ENCODE measurements around the gene PCDH8.

PCDH8 gene

DNA sequence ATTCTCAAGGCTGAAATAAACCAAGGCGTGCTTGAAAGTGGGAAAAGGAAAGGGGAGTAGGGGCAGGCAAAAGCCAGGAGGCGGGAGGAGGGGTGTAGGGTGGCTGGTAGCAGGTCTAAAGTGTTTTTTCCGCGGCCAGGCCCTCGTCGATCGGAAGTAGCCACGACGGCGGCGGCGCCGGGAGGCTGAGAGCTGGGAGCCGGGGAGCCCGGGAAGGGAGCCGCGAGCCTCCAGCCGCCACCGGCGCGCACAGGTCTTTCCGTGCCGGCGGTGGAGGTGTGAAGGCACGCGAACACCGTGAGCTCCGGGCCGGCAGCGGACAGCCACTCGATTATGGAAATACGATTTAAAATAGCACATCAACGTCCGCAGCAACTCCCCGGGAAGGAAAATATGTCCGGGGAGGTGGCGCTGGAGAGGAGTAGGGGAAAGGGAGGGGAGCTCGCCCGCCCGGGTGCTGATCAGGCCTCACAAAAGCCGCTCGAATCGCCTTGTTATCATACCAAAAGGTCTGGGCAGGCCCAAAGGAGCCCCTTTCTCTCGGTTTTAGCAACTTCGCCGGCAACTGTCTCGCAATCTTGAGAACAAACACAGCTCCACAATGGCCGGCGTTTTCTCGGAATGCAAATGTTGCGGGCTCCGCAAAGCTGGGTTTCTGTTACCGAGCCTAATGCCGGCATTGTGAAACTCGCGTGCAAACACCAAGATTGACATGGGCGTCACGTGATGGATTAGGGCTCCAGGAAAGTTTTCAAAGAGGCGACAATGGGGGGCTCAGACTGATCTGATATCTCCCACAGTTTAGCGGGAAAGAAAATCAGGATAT, 2.9 kb upstream of the PCDH8 start:
- Histone ChIP-seq H3K4me1 (ENCODE audit: control insufficient read depth, insufficient read depth, low read length) (peaks cover 40% of the 10 kb centered on the region), H3K9me3 (ENCODE audit: control insufficient read depth, low read length) (no peaks in the 10 kb centered on the region), H3K27ac (ENCODE audit: insufficient read depth, low read depth, low read length, poor library complexity, severe bottlenecking) (peak overlapping the region; percentile 85), H3K27me3 (ENCODE audit: control insufficient read depth, insufficient read depth, low read length, poor library complexity, severe bottlenecking) (peaks cover 59% of the 10 kb centered on the region), H3K36me3 (ENCODE audit: control insufficient read depth, insufficient read depth, low read length) (no peaks in the 10 kb centered on the region), H3K4me3 (ENCODE audit: insufficient read depth, low read depth, low read length) (peak overlapping the region; percentile 53)
- WGBS, 2 experiments: 0% methylated on average over 59 of the region's 60 CpGs

DNA sequence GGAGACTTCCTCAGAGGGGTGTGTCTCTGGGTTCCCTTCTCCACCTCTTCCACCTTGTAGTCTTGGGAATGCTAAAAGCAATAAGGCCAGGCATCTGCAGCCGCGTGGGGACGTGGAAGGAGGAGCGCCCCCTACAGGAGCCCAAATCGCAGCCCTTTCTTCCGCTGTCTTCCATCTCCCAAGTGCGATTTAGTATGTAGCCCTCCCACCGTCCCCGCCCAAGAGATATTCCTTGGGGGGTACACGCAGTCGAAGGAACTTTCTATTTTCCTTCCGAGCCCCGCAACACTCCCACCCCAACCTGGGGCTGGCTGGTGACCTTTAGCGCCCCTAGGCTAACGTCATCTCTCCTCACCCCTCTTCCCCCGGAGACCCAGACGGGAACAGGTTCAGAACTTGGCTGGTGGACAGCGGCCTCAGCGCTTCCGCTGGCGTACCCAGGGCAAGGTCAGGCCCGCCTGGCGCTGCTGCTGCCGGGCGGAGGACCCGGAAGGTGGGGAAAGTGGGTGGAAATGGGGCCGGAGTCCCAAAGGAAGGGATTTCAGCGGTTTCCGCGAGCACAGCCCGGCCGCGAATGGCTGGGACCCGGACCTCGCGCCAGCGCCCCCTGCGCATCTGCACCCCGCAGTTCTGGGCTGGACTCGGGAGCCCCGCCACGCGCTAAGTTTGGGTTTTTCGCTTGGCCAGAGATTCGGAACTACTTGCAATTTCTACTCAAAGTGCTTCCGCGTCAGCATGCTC, 2.1 kb upstream of the PCDH8 start:
- Histone ChIP-seq H3K27ac (ENCODE audit: insufficient read depth, low read depth, low read length, poor library complexity, severe bottlenecking) (peak overlapping the region; percentile 85), H3K9me3 (ENCODE audit: control insufficient read depth, low read length) (no peaks in the 10 kb centered on the region), H3K4me1 (ENCODE audit: control insufficient read depth, insufficient read depth, low read length) (peaks cover 34% of the 10 kb centered on the region), H3K4me3 (ENCODE audit: insufficient read depth, low read depth, low read length) (peak overlapping the region; percentile 53), H3K36me3 (ENCODE audit: control insufficient read depth, insufficient read depth, low read length) (peaks cover 6% of the 10 kb centered on the region), H3K27me3 (ENCODE audit: control insufficient read depth, insufficient read depth, low read length, poor library complexity, severe bottlenecking) (peaks cover 63% of the 10 kb centered on the region)
- WGBS, 2 experiments: 0% methylated on average over 47 of the region's 47 CpGs

DNA sequence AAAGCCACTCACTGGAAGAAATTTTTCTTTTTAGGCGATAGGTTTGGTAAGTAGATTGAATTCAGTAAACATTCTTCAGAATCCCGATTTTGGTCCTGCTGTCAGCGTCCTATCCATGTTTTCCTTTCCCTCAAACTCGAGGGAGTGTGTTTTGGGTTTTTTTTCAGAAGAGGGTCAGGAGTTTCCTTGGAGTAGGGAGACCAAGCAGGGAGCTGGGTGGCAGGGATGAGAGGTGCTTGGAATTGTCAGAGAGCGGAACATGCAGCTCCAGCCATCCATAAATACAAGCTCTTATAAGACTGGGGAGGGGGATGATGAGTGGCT, 1.6 kb upstream of the PCDH8 start:
- H3K27me3 ChIP-seq (ENCODE audit: control insufficient read depth, insufficient read depth, low read length, poor library complexity, severe bottlenecking): peaks cover 65% of the 10 kb centered on the region
- peaks cover 34% of the 10 kb centered on the region for H3K4me1 ChIP-seq (ENCODE audit: control insufficient read depth, insufficient read depth, low read length)
- H3K36me3 ChIP-seq (ENCODE audit: control insufficient read depth, insufficient read depth, low read length): peaks cover 11% of the 10 kb centered on the region
- WGBS, 2 experiments: 0 to 2% methylated on average over 4 to 5 of the region's 5 CpGs
- no peak overlapping the region for H3K27ac ChIP-seq (ENCODE audit: insufficient read depth, low read depth, low read length, poor library complexity, severe bottlenecking)
- peak overlapping the region; percentile 53 for H3K4me3 ChIP-seq (ENCODE audit: insufficient read depth, low read depth, low read length)
- no peaks in the 10 kb centered on the region for H3K9me3 ChIP-seq (ENCODE audit: control insufficient read depth, low read length)

DNA sequence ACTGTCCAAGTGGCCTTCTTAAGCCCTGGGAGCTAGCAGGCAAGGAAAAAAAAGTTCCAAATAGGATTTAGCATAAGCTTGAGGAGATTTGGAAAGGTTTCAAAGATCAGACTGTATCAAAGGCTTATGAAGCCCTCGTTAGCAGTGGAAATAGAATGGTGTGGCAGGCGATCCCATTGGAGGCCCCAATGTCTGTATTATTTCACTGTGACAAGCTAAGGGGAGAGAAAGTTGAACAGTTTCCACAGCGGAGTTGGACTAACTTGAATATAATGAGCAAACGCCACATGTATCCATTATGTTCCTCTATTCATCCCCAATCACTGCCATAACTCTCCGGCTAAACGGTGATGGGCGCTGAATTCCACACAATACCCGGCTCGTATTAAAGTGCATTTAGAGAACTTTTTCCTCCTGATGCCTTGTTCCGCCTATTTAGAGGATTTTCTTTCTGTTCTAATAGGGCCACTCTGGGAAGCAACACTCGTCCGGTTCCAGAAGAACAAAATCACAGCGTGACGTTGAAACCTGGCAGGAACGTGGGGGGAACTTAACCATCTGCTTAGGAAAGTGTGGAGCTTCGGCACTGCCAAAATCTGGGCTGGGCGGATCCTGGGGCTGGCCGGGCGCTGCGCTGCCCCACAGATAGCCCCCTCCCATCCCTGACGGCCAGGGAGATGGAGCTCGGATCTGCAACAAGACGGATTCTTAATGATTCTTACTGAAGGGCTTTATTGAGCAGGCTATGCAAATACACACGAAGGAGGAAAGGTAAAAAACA, 1.0 kb upstream of the PCDH8 start:
- Histone ChIP-seq H3K27ac (ENCODE audit: insufficient read depth, low read depth, low read length, poor library complexity, severe bottlenecking) (peak overlapping the region; percentile 80), H3K4me3 (ENCODE audit: insufficient read depth, low read depth, low read length) (peak overlapping the region; percentile 53), H3K27me3 (ENCODE audit: control insufficient read depth, insufficient read depth, low read length, poor library complexity, severe bottlenecking) (peaks cover 66% of the 10 kb centered on the region)

DNA sequence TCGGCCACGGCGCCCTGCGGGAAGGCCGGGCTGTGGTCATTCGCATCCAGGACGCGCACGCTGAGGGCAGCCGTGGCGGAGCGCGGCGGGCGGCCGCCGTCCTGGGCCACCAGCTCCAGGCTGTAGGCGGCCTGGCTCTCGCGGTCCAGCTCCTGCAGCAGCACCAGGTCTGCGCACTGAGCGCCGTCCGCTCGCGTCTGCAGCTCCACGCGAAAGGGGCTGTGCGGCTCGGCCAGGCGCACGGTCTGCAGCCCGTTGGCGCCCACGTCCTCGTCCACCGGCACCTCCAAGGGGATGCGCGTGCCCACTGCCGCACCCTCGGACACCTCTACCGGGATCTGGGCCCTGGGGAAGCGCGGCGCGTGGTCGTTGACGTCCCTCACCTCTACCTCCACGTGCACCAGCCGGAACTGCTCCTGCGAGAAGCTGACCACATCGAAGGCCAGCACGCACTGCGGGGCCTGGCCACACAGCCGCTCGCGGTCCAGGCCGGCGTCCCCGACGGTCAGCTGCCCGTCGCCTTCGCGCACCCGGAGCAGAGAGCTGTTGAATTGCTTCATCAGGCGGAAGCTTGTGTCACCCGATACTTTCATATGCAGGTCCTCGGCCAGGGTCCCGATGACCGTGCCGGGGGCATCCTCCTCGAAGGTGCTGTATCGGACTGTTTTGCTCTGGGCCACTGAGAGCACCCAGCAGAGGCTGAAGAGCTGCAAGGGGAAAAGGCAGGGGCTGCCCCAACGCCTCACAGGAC, 583 bp downstream of the PCDH8 start:
- Histone ChIP-seq H3K9me3 (ENCODE audit: control insufficient read depth, low read length) (no peaks in the 10 kb centered on the region), H3K4me1 (ENCODE audit: control insufficient read depth, insufficient read depth, low read length) (peaks cover 25% of the 10 kb centered on the region), H3K27ac (ENCODE audit: insufficient read depth, low read depth, low read length, poor library complexity, severe bottlenecking) (no peak overlapping the region), H3K27me3 (ENCODE audit: control insufficient read depth, insufficient read depth, low read length, poor library complexity, severe bottlenecking) (peaks cover 57% of the 10 kb centered on the region), H3K4me3 (ENCODE audit: insufficient read depth, low read depth, low read length) (peak overlapping the region; percentile 36), H3K36me3 (ENCODE audit: control insufficient read depth, insufficient read depth, low read length) (peaks cover 12% of the 10 kb centered on the region)
- WGBS, 2 experiments: 7 to 8% methylated on average over 75 of the region's 75 CpGs

More for the DNA sequence above, 1.0 kb upstream of the PCDH8 start:
- H3K4me1 ChIP-seq (ENCODE audit: control insufficient read depth, insufficient read depth, low read length): peaks cover 34% of the 10 kb centered on the region
- H3K36me3 ChIP-seq (ENCODE audit: control insufficient read depth, insufficient read depth, low read length): peaks cover 12% of the 10 kb centered on the region
- 1 to 2% methylated on average over 24 of the region's 24 CpGs for WGBS, 2 experiments
- no peaks in the 10 kb centered on the region for H3K9me3 ChIP-seq (ENCODE audit: control insufficient read depth, low read length)

DNA sequence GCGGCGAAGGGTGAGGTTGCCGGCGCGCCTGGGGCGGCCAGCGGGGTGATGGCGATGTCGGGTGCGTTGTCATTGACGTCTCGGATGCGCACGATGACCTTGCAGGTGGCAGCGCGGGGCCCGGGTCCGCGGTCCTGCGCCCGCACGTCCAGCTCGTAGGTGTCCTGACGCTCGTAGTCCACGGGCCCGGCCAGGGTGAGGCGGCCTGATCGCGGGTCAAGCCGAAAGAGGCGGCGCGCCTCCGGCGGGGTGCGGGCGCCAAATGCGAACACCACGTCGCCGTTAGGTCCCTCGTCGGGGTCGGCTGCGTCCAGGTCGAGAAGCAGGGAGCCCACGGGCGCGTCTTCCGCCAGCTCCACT, 1.1 kb downstream of the PCDH8 start:
- WGBS, 2 experiments: 4 to 5% methylated on average over 51 of the region's 51 CpGs
- Histone ChIP-seq H3K36me3 (ENCODE audit: control insufficient read depth, insufficient read depth, low read length) (peaks cover 12% of the 10 kb centered on the region), H3K4me3 (ENCODE audit: insufficient read depth, low read depth, low read length) (peak overlapping the region; percentile 36), H3K27me3 (ENCODE audit: control insufficient read depth, insufficient read depth, low read length, poor library complexity, severe bottlenecking) (peaks cover 57% of the 10 kb centered on the region), H3K27ac (ENCODE audit: insufficient read depth, low read depth, low read length, poor library complexity, severe bottlenecking) (no peak overlapping the region), H3K9me3 (ENCODE audit: control insufficient read depth, low read length) (no peaks in the 10 kb centered on the region), H3K4me1 (ENCODE audit: control insufficient read depth, insufficient read depth, low read length) (peaks cover 21% of the 10 kb centered on the region)

DNA sequence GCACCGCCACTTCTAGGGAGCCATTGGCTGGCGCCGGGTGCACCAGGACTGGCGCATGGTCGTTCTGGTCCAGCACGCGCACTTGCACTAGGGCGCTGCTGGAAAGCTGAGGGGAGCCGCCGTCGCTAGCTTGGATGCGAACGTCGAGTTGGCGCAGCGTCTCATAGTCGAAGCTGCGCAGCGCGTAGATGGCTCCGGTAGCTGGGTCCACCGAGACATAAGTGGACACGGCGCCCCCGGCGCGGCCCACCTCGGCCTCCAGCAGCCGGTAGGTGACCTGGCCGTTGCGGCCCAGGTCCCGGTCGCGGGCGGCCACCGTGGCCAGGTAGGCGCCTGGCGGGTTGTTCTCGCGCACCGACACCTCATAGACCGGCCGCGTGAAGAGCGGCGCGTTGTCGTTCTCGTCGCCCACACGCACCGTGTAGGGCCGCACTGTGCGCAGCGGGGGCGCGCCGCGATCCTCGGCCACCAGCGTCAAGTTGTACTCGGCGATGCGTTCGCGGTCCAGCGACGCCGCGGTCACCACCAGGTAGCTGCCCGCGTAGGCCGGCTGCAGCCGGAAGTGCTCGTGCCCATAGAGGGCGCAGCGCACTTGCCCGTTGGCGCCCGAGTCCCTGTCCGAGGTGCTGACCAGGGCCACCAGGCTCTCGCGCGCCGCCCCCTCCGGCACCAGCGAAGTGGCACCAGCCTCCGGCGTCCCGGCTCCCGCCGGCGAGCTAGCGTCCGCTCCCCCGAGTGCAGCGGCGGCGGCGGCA, 1.7 kb downstream of the PCDH8 start:
- 18 to 19% methylated on average over 100 of the region's 100 CpGs for WGBS, 2 experiments
- Histone ChIP-seq H3K4me3 (ENCODE audit: insufficient read depth, low read depth, low read length) (peak overlapping the region; percentile 36), H3K27ac (ENCODE audit: insufficient read depth, low read depth, low read length, poor library complexity, severe bottlenecking) (no peak overlapping the region), H3K4me1 (ENCODE audit: control insufficient read depth, insufficient read depth, low read length) (peaks cover 17% of the 10 kb centered on the region), H3K27me3 (ENCODE audit: control insufficient read depth, insufficient read depth, low read length, poor library complexity, severe bottlenecking) (peaks cover 57% of the 10 kb centered on the region), H3K9me3 (ENCODE audit: control insufficient read depth, low read length) (no peaks in the 10 kb centered on the region), H3K36me3 (ENCODE audit: control insufficient read depth, insufficient read depth, low read length) (peaks cover 12% of the 10 kb centered on the region)

DNA sequence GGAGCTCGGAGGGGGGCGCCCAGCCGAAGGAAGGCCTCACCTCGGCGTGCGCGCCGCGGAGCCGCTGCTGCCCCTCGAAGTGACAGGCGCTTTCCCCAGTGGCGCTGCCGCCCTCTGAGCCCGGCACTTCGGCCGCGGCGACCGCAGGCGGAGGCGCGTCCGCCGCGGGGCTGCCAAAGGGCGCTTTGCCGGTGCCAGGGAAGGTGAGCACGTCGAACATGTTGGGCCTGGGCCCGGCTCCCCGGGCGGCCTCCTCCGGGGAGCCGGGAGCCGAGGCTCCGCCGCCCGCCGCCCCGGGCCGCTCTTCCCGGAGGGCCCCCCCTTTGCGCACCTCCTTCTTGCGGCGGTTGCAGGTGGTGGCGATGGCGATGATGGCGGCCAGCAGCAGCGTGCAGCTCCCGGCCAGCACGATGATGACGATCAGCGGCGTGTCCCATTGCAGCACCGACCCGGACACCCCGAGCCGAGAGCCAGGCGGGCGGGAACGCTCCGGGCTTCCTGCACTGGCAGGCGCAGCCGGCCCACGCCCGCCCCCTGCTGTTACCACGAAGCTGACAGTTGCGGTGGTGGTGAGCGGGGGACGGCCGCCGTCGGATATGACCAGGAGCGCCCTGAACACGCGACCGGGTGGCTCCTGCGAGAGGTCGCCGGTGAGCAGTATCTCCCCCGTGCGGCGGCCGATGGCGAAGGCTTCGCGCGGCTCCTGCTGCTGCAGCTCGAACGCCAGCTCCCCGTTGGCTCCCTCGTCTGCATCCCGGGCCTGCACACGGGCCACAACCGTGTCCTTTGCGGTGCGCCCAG, 2.5 kb downstream of the PCDH8 start:
- Histone ChIP-seq H3K27me3 (ENCODE audit: control insufficient read depth, insufficient read depth, low read length, poor library complexity, severe bottlenecking) (peaks cover 57% of the 10 kb centered on the region), H3K27ac (ENCODE audit: insufficient read depth, low read depth, low read length, poor library complexity, severe bottlenecking) (no peak overlapping the region), H3K4me1 (ENCODE audit: control insufficient read depth, insufficient read depth, low read length) (peaks cover 20% of the 10 kb centered on the region), H3K36me3 (ENCODE audit: control insufficient read depth, insufficient read depth, low read length) (peaks cover 12% of the 10 kb centered on the region), H3K9me3 (ENCODE audit: control insufficient read depth, low read length) (no peaks in the 10 kb centered on the region), H3K4me3 (ENCODE audit: insufficient read depth, low read depth, low read length) (peak overlapping the region; percentile 36)
- WGBS, 2 experiments: 46 to 49% methylated on average over 98 of the region's 98 CpGs

DNA sequence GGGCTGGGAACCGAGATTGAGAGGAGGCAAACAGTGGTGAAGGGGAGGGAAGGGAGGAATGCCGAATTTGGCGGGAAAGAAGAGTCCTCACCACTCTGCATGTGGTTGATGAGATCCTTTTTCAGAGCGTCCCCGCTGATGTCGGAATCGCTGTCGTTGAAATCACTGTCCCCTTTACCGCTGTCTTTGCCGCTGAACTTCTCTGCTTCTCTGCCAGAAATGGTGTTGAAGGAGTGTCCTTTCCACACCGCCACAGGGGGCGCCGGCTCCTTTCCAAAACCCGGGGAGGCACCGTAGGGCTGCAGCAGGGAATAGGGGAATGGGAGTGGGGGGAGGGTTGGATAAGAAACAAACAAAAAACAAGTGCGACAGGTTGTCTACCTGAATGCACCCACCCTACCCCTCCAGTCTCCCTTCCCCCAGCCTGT, 3.1 kb downstream of the PCDH8 start:
- Histone ChIP-seq H3K9me3 (ENCODE audit: control insufficient read depth, low read length) (no peaks in the 10 kb centered on the region), H3K27me3 (ENCODE audit: control insufficient read depth, insufficient read depth, low read length, poor library complexity, severe bottlenecking) (peaks cover 55% of the 10 kb centered on the region), H3K4me1 (ENCODE audit: control insufficient read depth, insufficient read depth, low read length) (peaks cover 20% of the 10 kb centered on the region), H3K36me3 (ENCODE audit: control insufficient read depth, insufficient read depth, low read length) (peaks cover 12% of the 10 kb centered on the region), H3K27ac (ENCODE audit: insufficient read depth, low read depth, low read length, poor library complexity, severe bottlenecking) (no peak overlapping the region), H3K4me3 (ENCODE audit: insufficient read depth, low read depth, low read length) (peak overlapping the region; percentile 36)
- 68 to 76% methylated on average over 16 of the region's 16 CpGs for WGBS, 2 experiments
